ENCODE data around the gene SARNP.

- TF ChIP-seq CTCF (IDR thresholded peaks at IDR 0.05) (no peak), POLR2A (IDR thresholded peaks at IDR 0.05) (peak in 1 of 4 donors; percentile 3), EP300 (IDR thresholded peaks at IDR 0.05) (no peak)
These were observed 710 bp upstream of the SARNP start for GRCh38 chr12:55818140-55818728.

Measured in stomach (tissue), 4 donors.